AG08396 (cell line): ENCODE results near the gene GEMIN2.
"Not testable (repeated sequence)": the region's sequence is repeated elsewhere in the genome, so short reads cannot be mapped to it uniquely, and the experiment has no call there.

Source experiments
- DNase-seq: peaks from one replicate; pipeline ENCODE4 v3.0.0; 2012; ENCODE audit warnings: low spot score, mixed read lengths

Gene GEMIN2, protein sequence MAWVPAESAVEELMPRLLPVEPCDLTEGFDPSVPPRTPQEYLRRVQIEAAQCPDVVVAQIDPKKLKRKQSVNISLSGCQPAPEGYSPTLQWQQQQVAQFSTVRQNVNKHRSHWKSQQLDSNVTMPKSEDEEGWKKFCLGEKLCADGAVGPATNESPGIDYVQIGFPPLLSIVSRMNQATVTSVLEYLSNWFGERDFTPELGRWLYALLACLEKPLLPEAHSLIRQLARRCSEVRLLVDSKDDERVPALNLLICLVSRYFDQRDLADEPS

DNA sequence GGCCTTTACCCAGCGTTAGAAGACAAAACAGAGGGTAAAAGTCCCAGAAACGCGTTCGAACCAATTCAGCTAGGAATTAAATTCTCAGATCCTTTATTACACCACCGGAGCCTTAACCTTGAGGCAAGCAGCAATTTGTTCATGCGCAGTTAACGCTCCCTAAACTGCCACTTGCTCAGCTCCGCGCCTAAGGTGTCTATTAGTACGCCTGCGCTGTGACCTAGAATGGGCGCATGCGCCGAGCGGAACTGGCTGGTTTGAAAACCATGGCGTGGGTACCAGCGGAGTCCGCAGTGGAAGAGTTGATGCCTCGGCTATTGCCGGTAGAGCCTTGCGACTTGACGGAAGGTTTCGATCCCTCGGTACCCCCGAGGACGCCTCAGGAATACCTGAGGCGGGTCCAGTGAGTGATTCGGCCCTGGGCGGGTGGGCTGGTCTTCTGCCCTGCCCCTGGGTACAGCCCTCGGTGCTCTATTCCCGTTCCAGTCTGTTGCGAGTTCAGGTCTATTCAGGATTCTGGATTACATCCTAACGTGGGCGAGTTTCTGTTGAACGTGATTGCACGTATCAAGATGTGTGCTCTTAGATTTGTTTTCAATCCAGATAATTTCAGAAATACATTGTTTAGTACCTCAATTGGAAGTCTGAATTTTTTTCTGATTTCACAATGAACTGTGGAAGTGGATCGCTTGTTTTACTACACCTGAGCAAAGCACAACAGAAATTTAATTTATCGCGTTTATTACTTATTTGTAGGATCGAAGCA is at the start of gene GEMIN2:
Gene GEMIN2, plus strand, starts transcription at position 251 of the 766 bp plus-strand sequence. Its CDS starts 16 bp downstream, at position 267.
- DNase-seq, result peak; percentile 95

- DNase-seq, result not testable (repeated sequence)
These were observed 44.8 kb upstream of the GEMIN2 start for GRCh38 chr14:39069169-39069805.

GRCh38 chr14:39069923-39070322 is 44.2 kb upstream of the GEMIN2 start:
- DNase-seq, result no peak

- no peak for DNase-seq
These were observed 43.0 kb upstream of the GEMIN2 start for GRCh38 chr14:39071096-39071495.

DNA sequence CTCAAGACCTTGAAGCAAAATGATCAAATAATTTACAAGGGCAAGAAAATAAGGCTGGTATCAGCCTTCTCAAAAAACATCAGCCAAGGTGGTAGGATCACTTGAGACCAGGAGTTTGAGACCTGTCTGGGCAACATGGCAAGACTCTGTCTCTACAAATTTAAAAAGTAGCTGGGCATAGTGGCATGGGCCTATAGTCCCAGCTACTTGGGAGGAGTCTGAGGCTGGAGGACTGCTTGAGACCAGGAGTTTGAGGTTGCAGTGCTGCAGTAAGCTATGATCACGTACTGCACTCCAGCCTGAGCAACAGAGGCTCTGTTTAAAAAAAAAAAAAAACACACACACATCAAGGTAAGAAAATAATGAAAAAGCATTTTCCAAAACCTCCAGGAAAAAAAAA is 33.2 kb upstream of the GEMIN2 start:
- no peak for DNase-seq

DNA sequence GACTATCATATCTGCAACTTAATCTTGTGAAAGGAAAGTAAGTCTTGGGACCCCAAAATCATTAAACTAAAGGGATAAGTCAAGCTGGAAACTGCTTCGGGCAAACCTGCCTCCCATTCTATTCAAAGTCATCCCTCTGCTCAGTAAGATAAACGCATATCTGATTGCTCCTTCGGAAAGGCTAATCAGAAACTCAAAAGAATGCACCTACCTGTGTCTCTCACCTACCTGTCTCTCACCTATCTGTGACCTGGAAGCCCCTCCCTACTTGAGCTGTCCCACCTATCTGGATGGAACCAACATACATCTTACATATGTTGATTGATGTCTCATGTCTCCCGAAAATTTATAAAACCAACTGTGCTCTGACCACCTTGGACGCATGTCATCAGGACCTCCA is 31.0 kb upstream of the GEMIN2 start:
- no peak for DNase-seq

DNA sequence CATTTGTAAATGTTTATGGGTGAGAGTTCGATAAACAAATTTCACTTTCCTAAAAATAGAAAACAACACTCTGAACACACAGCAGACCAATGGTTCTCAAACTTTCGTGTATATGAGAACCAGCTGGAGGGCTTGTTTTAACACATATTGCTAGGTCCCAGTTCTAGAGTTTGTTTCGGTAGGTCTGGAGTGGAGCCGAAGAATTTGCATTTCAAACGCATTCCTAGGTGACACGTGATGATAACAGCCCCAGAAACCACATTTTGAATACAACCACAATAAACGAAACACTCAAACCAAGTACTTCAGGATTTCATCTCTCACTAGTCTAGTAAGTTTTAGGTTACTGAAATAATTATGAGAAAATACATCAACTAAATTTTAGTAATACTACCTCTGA is 28.2 kb upstream of the GEMIN2 start:
- peak; percentile 45 for DNase-seq

- no peak for DNase-seq
These were observed 26.6 kb upstream of the GEMIN2 start for GRCh38 chr14:39087493-39087892.

DNA sequence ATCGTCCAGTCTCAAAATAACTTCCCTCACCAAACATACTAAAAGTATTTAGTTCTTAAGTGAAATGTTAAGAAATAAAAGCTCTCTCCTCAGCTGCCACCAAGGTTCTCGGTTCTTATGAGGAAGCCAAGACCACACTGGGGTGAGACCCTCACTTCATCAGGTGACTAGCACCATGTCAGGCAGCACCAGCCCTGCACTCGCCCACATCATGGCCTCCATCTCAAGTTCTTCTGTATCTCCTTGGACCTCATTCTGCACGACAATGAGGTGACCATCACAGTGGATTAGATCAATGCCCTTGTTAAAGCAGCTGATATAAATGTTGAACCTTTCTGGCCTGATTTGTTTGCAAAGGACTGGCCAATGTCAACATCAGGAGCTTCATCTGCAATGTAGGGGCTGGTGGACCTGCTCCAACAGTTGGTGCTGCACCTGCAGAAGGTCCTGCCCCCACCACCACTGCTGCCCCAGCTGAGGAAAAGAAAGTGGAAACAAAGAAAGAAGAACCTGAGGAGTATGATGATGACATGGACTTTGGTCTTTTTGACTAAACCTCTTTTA is 23.5 kb upstream of the GEMIN2 start:
- no peak for DNase-seq

DNA sequence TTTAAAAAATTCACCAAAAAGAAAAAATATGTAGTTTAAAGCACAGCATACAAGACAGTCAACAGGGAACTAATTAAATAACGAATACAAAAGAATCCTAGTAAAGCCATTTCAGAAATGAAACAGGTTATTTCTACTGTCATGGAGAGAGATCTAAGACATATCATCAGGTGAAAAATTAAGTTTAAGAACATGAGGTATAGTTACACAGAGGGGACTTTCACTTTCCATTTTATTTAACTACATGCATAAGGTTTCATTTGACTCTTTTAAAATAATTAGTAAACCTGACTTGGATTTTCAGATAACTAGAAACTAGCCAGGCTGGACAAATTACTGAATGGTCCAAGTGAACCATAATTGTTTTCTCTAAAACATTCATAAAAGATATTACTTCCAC is 22.4 kb upstream of the GEMIN2 start:
- DNase-seq, result no peak

GRCh38 chr14:39094515-39094914 is 19.6 kb upstream of the GEMIN2 start:
- no peak for DNase-seq

DNA sequence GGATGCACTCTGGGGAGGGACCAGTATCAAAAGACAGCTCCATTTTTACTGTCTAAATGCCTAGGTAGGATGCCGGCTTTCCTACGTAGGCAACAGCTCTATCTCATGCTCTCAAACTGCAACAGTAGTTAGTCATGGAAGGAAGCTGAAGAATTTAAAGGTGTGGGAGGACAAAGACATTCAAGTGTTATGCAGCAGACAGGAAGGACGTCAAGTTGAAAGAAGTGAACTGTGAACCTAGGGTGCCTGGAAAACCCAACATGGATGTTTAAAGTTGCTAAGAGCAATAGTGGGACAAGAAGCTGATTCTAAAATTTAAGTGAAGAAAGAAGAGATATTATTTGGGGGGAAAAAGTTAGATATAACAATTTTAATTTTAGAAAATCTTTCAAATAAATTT is 17.0 kb upstream of the GEMIN2 start:
- DNase-seq, result no peak

DNA sequence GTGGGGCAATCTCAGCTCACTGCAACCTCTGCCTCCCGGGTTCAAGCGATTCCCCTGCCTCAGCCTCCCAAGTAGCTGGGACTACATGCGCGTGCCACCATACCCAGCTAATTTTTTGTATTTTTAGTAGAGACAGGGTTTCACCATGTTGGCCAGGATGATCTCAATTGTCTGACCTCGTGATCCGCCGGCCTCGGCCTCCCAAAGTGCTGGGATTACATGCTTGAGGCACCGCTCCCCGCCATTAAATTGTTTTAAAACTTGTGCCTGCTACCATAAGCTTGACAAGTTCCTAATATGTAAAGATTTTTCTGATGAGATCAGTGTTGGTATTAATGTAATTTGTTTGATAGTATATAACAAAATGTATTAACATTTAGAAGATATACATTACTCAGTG is 14.9 kb upstream of the GEMIN2 start:
- not testable (repeated sequence) for DNase-seq

GRCh38 chr14:39099748-39100147 is 14.4 kb upstream of the GEMIN2 start:
- no peak for DNase-seq

DNA sequence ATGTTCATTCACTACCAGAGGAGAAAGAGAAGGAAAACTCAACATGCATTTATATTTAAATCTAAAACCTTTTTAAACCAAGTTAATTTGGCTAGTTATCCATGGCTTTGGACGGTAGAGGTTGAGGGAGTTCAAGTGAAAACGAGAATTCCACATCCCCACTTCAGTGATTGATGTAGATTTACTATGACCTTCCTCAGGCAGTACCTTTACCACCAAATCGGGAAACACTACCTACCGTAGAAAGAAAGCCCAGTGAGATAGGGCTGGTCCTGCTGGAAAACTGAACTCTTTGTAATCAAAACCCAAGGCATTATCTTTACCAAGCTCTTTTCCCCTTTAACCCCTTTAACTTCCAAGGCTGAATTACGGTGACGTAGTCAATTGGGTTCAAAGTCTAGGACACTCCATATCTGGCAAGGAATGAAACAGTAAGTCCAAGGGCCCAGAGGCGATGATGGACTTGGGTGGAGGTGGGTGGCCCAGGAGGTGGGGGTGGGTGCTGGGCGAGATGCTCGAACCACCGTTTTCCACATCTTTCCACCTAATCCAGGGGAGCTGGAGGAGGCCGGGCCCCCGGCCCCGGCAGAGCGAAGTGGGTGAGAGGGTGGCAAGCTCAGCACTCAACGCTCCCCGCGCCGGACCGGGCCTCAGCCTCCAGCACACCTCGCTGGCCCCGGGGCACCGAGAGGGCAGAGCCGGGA is 11.7 kb upstream of the GEMIN2 start:
- peak; percentile 40 for DNase-seq

DNA sequence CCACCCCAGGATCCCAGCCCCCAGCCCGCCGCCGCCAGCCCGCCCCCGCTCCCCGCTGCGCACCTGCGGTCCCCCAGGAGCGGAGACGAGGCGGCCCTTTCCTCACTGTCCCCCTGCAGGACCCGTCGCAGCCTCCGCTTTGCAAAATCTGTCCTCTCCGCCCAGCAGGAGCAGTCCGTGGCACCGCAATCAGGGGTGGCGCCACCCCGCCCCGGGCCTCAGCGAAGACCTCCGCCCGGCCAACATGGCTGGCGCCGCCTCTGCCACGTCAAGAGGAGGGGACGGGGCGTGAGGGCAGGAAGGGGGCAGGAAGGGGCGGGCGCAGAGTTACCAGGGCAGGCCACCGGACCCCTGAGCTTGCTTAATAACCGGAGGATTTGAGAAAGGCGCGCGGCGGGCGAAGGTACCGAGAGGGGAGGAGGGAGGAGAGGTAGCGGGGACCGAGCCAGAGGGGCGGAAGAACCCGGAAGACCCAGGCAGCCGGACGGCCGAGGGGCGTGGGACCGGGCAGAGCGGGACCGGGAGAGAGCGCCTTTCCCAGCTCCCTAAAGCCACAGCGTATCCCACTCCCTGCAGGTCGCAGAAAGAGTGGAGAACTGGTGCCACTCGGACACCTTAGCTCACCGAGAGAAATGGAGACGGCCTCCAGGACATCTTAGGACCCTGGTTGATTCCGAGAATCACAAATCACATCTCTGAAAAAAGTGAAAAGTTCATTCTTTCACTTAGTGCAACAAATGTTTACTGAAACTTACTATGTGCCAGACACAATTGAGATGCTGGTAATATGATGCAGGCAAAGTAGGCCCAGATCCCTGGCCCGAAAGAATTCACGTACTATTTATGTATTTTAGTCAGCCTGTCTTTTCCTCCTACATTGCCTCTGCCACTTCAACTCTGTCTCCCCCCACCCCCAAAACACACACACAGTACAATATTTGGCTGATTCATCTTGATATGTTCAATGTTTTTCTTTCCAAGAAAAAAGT is 10.9 kb upstream of the GEMIN2 start, which contains the start of gene SEC23A:
Gene SEC23A, minus strand, starts transcription at position 267 of the 989 bp plus-strand sequence. CDS start 7,117 bp downstream, outside the sequence.
- DNase-seq, result peak; percentile 86

GRCh38 chr14:39104078-39104801 is 9.9 kb upstream of the GEMIN2 start:
- DNase-seq, result not testable (repeated sequence)

DNA sequence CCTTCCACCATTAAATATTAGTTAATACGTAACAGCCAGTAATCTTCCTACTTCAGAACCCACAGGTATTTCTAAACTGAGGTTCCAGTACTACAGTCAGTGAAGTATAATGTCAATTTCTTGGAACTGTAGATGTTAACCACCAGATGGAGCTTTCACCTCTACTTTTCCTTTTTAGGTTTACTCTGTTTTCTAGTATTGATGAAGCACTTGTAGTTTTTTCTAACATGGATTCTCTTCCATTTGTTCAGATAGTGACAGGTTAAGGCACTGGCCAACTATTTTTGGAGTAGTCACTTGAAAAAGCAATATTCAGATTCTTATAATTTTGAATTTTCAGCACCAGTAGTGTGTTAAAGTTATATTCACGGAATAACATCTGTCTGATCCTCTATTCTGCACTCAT is 6.5 kb upstream of the GEMIN2 start:
- peak; percentile 32 for DNase-seq

DNA sequence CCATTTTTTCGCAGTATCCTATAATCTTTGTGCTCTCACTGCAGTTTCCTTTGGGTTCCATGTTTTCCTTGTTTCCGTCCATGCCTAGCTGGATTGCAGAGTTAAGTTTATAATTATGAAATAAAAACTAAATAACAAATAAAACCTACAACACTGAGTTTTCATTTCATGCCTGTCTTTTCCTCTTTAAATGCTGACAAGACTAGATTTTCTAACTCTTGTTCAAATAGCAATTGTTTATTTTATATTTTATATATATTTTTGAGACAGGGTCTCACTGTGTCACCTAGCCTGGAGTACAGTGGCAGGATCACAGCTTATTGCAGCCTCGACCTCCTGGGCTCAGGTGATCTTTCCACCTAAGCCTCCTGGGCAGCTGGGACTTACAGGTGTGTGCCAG is 5.3 kb upstream of the GEMIN2 start:
- DNase-seq, result no peak
